Neutrophil (primary cell): ENCODE data around the gene STK38.

ENCODE experiments used
- H3K27ac ChIP-seq: fragments of 200-600 bp; sonication (generic); 2 replicates; pipeline ENCODE4 v1.5.1; 2016; ENCODE audit warnings: mild to moderate bottlenecking, moderate library complexity
- H3K27me3 ChIP-seq: fragments of 200-600 bp; sonication (generic); 2 replicates; pipeline ENCODE4 v1.6.0; 2016; ENCODE audit warnings: mild to moderate bottlenecking
- H3K36me3 ChIP-seq: fragments of 200-600 bp; sonication (generic); 2 replicates; pipeline ENCODE4 v1.5.1; 2017
- H3K4me1 ChIP-seq, 2 experiments: fragments of 200-600 bp in 1 of 2; sonication (generic) in 1 of 2; 1 replicate in 1 of 2; 2 replicates in 1 of 2; pipeline versions ENCODE4 v1.5.1 to v1.6.1; 2013 to 2016; ENCODE audit warnings: low read depth in 1 of 2, low read length in 1 of 2, mild to moderate bottlenecking in 1 of 2, moderate library complexity in 1 of 2; ENCODE audit not compliant: control insufficient read depth in 1 of 2, insufficient read depth in 1 of 2
- H3K4me3 ChIP-seq, 2 experiments: fragments of 200-600 bp in 1 of 2; sonication (generic) in 1 of 2; 1 replicate in 1 of 2; 2 replicates in 1 of 2; pipeline ENCODE4 v1.5.1; 2013 to 2016; ENCODE audit warnings: low read depth in 1 of 2, low read length in 1 of 2, mild to moderate bottlenecking in 1 of 2, moderate library complexity in 1 of 2
- H3K9me3 ChIP-seq: fragments of 200-600 bp; sonication (generic); 2 replicates; pipeline ENCODE4 v1.5.1; 2016
- TF ChIP-seq, protein P1 (sequence below): fragments of 200-600 bp; sonication (generic); IDR thresholded peaks from 2 replicates; pipeline ENCODE4 v1.5.1; 2016; ENCODE audit warnings: antibody characterized with exemption

The STK38 gene

DNA sequence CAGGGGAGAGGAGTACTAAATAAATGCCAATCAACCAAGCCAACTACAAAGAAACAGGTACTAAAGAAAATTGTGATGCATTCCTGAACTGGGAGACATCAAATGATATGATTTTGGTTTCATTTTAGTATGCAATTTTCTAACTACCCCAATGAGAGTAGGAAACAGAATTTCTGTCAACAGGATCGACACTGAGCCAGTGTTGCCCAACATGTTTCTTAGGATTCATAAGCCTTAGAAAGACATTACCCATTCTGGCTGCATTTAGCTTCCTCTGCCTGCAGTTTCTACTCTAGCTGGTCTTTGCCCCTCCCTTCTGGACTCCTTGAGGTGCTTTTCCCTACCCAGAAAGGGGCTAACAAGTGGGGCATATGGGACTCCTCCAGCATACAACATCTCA lies 54.7 kb downstream of the STK38 start:
- Histone ChIP-seq H3K4me3 (peak overlapping the region; percentile 14 to 38), H3K36me3 (peaks cover 58% of the 10 kb centered on the region), H3K27me3 (no peaks in the 10 kb centered on the region), H3K9me3 (no peaks in the 10 kb centered on the region), H3K4me1 (peaks cover 43 to 48% of the 10 kb centered on the region in 2 experiments), H3K27ac (peak overlapping the region; percentile 92)
- TF ChIP-seq, protein P1, sequence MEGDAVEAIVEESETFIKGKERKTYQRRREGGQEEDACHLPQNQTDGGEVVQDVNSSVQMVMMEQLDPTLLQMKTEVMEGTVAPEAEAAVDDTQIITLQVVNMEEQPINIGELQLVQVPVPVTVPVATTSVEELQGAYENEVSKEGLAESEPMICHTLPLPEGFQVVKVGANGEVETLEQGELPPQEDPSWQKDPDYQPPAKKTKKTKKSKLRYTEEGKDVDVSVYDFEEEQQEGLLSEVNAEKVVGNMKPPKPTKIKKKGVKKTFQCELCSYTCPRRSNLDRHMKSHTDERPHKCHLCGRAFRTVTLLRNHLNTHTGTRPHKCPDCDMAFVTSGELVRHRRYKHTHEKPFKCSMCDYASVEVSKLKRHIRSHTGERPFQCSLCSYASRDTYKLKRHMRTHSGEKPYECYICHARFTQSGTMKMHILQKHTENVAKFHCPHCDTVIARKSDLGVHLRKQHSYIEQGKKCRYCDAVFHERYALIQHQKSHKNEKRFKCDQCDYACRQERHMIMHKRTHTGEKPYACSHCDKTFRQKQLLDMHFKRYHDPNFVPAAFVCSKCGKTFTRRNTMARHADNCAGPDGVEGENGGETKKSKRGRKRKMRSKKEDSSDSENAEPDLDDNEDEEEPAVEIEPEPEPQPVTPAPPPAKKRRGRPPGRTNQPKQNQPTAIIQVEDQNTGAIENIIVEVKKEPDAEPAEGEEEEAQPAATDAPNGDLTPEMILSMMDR = no peak

DNA sequence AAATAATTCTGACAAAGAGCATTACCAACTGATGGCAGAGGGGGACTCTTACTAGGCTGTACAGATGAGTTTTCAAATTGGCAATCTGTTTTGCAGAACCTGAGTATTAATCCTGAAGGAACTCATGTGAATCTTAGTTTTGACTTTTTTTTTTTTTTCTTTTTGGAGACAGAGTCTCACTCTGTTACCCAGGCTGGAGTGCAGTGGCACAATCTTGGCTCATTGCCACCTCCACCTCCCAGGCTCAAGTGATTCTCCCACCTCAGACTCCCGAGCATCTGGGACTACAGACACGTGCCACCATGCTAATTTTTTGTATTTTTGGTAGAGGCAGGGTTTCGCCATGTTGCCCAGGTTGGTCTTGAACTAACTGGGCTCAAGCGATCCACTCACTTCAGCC lies 55.2 kb downstream of the STK38 start:
- peaks cover 57% of the 10 kb centered on the region for H3K36me3 ChIP-seq
- H3K9me3 ChIP-seq = no peaks in the 10 kb centered on the region
- no peak overlapping the region for H3K4me3 ChIP-seq
- no peaks in the 10 kb centered on the region for H3K27me3 ChIP-seq
- TF ChIP-seq, protein P1 = no peak
- peak overlapping the region; percentile 92 for H3K27ac ChIP-seq
- H3K4me1 ChIP-seq = peaks cover 43 to 48% of the 10 kb centered on the region in 2 experiments

DNA sequence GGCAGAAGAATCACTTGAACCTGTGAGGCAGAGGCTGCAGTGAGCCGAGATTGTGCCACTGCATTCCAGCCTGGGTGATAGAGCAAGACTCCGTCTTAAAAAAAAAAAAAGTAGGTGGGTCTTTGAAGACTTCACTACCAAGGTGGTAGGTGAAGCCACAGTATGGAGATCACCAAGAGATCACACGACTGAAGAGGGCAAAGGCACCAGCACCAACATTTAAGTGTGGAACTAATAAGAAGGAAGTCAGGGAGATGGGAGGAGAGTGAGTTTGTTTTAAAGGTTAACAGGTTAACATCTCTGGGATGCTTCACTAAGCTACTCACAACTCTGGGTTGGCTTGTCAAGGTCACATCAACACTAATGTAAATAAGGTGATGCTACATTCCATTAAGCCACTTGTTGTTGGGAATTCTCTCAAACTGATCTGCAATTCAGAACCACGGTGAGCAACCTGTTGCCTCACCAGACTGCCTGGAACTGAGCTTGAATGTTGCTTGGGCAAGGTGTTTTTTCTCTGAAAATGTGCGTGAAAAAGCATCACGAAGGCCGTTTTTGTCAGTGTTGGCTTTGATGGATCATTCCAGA lies 55.8 kb downstream of the STK38 start:
- peak overlapping the region; percentile 92 for H3K27ac ChIP-seq
- peaks cover 57% of the 10 kb centered on the region for H3K36me3 ChIP-seq
- H3K9me3 ChIP-seq = no peaks in the 10 kb centered on the region
- H3K4me1 ChIP-seq = peaks cover 43 to 48% of the 10 kb centered on the region in 2 experiments
- no peaks in the 10 kb centered on the region for H3K27me3 ChIP-seq
- TF ChIP-seq, protein P1 = no peak
- H3K4me3 ChIP-seq = no peak overlapping the region

DNA sequence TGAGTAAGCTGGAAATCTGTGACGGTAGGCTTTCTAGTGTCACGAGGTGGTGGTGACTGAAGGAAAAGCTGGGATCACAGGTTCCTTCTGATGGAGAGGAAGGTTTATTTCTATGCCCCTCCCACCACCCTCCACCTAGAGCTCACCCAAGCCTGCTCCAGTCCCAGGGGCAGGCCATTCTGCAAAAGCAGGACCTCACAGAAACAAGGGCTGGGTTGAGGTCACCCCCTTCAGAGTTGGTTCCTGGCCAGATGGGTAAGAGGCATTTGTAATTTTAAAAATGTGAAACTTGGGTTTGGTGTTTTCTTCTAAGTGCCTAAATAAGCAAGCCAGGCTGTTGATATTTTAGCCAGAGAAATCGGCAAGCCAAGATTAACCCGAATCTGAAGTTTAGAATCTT lies 57.9 kb downstream of the STK38 start:
- TF ChIP-seq, protein P1 = no peak
- Histone ChIP-seq H3K9me3 (no peaks in the 10 kb centered on the region), H3K36me3 (peaks cover 46% of the 10 kb centered on the region), H3K27ac (peak overlapping the region; percentile 33), H3K27me3 (no peaks in the 10 kb centered on the region), H3K4me1 (peaks cover 39 to 47% of the 10 kb centered on the region in 2 experiments), H3K4me3 (no peak overlapping the region)

DNA sequence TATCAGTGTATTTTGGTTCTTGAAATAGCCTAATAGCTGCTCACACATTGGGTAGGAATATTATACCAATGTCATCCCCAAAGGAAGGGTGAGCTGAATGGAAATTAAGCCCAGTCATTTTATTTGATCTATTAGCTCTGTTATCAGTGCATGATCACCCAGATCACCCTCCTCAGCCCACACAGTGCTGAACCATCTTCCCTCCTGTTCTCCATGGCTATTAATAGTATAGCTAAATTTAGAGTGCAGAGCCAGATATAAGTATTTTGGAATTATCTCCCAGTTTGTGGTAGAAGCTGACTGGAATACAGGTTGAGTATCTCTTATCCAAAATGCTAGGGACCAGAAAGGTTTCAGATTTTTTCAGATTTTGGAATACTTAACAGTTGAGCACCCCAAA lies 59.1 kb downstream of the STK38 start:
- H3K27me3 ChIP-seq = no peaks in the 10 kb centered on the region
- H3K4me1 ChIP-seq = peaks cover 38 to 47% of the 10 kb centered on the region in 2 experiments
- no peaks in the 10 kb centered on the region for H3K9me3 ChIP-seq
- H3K27ac ChIP-seq = peak overlapping the region; percentile 81
- no peak overlapping the region for H3K4me3 ChIP-seq
- TF ChIP-seq, protein P1 = no peak
- peaks cover 46% of the 10 kb centered on the region for H3K36me3 ChIP-seq
